OCI-LY1 (cell line): ENCODE results near the gene TSC22D4.

Experiments
- EZH2 ChIP-seq: fragments of 200-600 bp; sonication (generic), shearing (Covaris generic); IDR thresholded peaks from 2 replicates; pipeline ENCODE4 v1.8.0; 2017; ENCODE audit warnings: borderline replicate concordance, mixed run types, mild to moderate bottlenecking, antibody characterized with exemption, low read length, moderate library complexity, mixed read lengths
- TF ChIP-seq, protein P1 (sequence below): fragments of 200-600 bp; sonication (generic), shearing (Covaris generic); IDR thresholded peaks from 2 replicates; pipeline ENCODE4 v1.5.1; 2017; ENCODE audit warnings: mild to moderate bottlenecking, antibody characterized with exemption, low read length, moderate library complexity, mixed read lengths

- TF ChIP-seq, protein P1, sequence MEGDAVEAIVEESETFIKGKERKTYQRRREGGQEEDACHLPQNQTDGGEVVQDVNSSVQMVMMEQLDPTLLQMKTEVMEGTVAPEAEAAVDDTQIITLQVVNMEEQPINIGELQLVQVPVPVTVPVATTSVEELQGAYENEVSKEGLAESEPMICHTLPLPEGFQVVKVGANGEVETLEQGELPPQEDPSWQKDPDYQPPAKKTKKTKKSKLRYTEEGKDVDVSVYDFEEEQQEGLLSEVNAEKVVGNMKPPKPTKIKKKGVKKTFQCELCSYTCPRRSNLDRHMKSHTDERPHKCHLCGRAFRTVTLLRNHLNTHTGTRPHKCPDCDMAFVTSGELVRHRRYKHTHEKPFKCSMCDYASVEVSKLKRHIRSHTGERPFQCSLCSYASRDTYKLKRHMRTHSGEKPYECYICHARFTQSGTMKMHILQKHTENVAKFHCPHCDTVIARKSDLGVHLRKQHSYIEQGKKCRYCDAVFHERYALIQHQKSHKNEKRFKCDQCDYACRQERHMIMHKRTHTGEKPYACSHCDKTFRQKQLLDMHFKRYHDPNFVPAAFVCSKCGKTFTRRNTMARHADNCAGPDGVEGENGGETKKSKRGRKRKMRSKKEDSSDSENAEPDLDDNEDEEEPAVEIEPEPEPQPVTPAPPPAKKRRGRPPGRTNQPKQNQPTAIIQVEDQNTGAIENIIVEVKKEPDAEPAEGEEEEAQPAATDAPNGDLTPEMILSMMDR: no peak
- no peak for TF ChIP-seq EZH2
Measured at GRCh38 chr7:100506356-100506923, 27.4 kb upstream of the TSC22D4 start.
